Fibroblast of lung (primary cell): ENCODE data around the gene NUDT22. TPM values are rescaled to one million over a fixed set of nuclear protein-coding genes. Genes with fewer than 3 reads are reported as not detected.

ENCODE experiments used
- DNase-seq, 2 donors: peaks; one replicate each; pipeline versions ENCODE4 v3.0.0 to v3.0.0-alpha.2; 2010; ENCODE audit warnings: low read depth in 2 of 2
- H2AFZ ChIP-seq: 2 replicates; pipeline ENCODE4 v1.5.1; 2012; ENCODE audit warnings: low read length, control low read depth, inconsistent platforms
- H3K27ac ChIP-seq: 2 replicates; pipeline ENCODE4 v1.5.1; 2011; ENCODE audit warnings: low read length, control low read depth; ENCODE audit not compliant: insufficient read depth
- H3K27me3 ChIP-seq: 2 replicates; pipeline ENCODE4 v1.5.1; 2011; ENCODE audit warnings: mild to moderate bottlenecking, low read length; ENCODE audit not compliant: control insufficient read depth, insufficient read depth
- H3K36me3 ChIP-seq: 2 replicates; pipeline ENCODE4 v1.5.1; 2011; ENCODE audit warnings: low read length; ENCODE audit not compliant: control insufficient read depth, insufficient read depth
- H3K4me1 ChIP-seq: 2 replicates; pipeline ENCODE4 v1.5.1; 2011; ENCODE audit warnings: low read length; ENCODE audit not compliant: control insufficient read depth, insufficient read depth; ENCODE audit errors: extremely low read depth
- H3K4me2 ChIP-seq: 2 replicates; pipeline ENCODE4 v1.5.1; 2011; ENCODE audit warnings: low read length, control low read depth; ENCODE audit not compliant: insufficient read depth; ENCODE audit errors: extremely low read depth
- H3K4me3 ChIP-seq, 4 experiments: fragments of 200-600 bp in 1 of 4; sonication (generic) in 1 of 4; replicated peaks in 1 of 4; 2 replicates each; pipeline ENCODE4 v1.5.1; 2011 to 2016; ENCODE audit warnings: low read length in 4 of 4, low read depth in 3 of 4, mild to moderate bottlenecking in 3 of 4, control low read depth in 2 of 4, inconsistent platforms in 1 of 4, mixed read lengths in 1 of 4; ENCODE audit not compliant: insufficient read depth in 1 of 4; ENCODE audit errors: control extremely low read depth in 1 of 4
- H3K79me2 ChIP-seq: 2 replicates; pipeline ENCODE4 v1.5.1; 2012; ENCODE audit warnings: mild to moderate bottlenecking, low read length, inconsistent platforms; ENCODE audit not compliant: control insufficient read depth, insufficient read depth
- H3K9ac ChIP-seq: 2 replicates; pipeline ENCODE4 v1.5.1; 2011; ENCODE audit warnings: mild to moderate bottlenecking, low read length, control low read depth; ENCODE audit not compliant: insufficient read depth
- H3K9me3 ChIP-seq: 2 replicates; pipeline ENCODE4 v1.5.1; 2012; ENCODE audit warnings: low read depth, low read length; ENCODE audit not compliant: control insufficient read depth, insufficient read depth
- H4K20me1 ChIP-seq: 2 replicates; pipeline ENCODE4 v1.5.1; 2011; ENCODE audit warnings: low read length; ENCODE audit not compliant: control insufficient read depth, insufficient read depth; ENCODE audit errors: extremely low read depth
- CTCF ChIP-seq, 2 donors: IDR thresholded peaks in 1 of 2; conservative IDR thresholded peaks in 1 of 2; 1 replicate in 1 of 2; 2 replicates in 1 of 2; pipeline ENCODE4 v1.5.1; 2011 to 2012; ENCODE audit warnings: low read length in 2 of 2, control low read depth in 1 of 2, inconsistent platforms in 1 of 2, low read depth in 1 of 2, mild to moderate bottlenecking in 1 of 2
- EZH2 ChIP-seq: IDR thresholded peaks from 2 replicates; pipeline ENCODE4 v1.5.1; 2012; ENCODE audit warnings: low read length, control low read depth, mild to moderate bottlenecking; ENCODE audit errors: missing control alignments
- polyA plus RNA-seq, 2 donors: library from polyadenylated mRNA; depleted of rRNA in 1 of 2; stranded (reverse) in 1 of 2; unstranded in 1 of 2; fragments of >200 nt; gene quantifications; 2 replicates each; pipeline ENCODE4 v1.2.1, GENCODE V29; 2011 to 2012; ENCODE audit warnings: missing spikeins in 1 of 2
- total RNA-seq: library from RNA; depleted of rRNA; stranded (reverse); fragments of >200 nt; gene quantifications from 2 replicates; pipeline ENCODE4 v1.2.1, GENCODE V29; 2014

NUDT22 gene
- total and polyA plus RNA-seq, 2 donors (not counting 1 experiment from before 2014, with no cell fraction given), result 18.5 to 71.5 TPM

GRCh38 chr11:64259533-64260067 lies 33.5 kb downstream of the NUDT22 start:
- H2AFZ ChIP-seq, result no peak overlapping the region
- TF ChIP-seq EZH2, result no peak
- no peak for TF ChIP-seq CTCF (conservative IDR thresholded peaks at IDR 0.05 in 1 of 2, IDR thresholded peaks at IDR 0.05 in 1 of 2; ENCODE audit: low read depth in 1 of 2, low read length in 2 of 2)
- H3K4me3 ChIP-seq, result no peak overlapping the region
- H3K79me2 ChIP-seq, result no peaks in the 10 kb centered on the region
- H3K36me3 ChIP-seq, result peaks cover 49% of the 10 kb centered on the region
- H3K9me3 ChIP-seq, result no peaks in the 10 kb centered on the region
- H3K4me2 ChIP-seq, result no peak overlapping the region
- H4K20me1 ChIP-seq, result no peaks in the 10 kb centered on the region
- DNase-seq, result no peak
- H3K27ac ChIP-seq, result no peak overlapping the region
- no peaks in the 10 kb centered on the region for H3K4me1 ChIP-seq
- H3K27me3 ChIP-seq, result no peaks in the 10 kb centered on the region
- H3K9ac ChIP-seq, result no peak overlapping the region

- DNase-seq, result no peak
- H3K36me3 ChIP-seq, result peaks cover 46% of the 10 kb centered on the region
- no peaks in the 10 kb centered on the region for H4K20me1 ChIP-seq
- no peak overlapping the region for H3K9ac ChIP-seq
- no peaks in the 10 kb centered on the region for H3K9me3 ChIP-seq
- H3K4me2 ChIP-seq, result no peak overlapping the region
- H3K4me1 ChIP-seq, result no peaks in the 10 kb centered on the region
- H3K27ac ChIP-seq, result no peak overlapping the region
- no peaks in the 10 kb centered on the region for H3K27me3 ChIP-seq
- H3K79me2 ChIP-seq, result no peaks in the 10 kb centered on the region
- no peak overlapping the region for H2AFZ ChIP-seq
- no peak for TF ChIP-seq CTCF (conservative IDR thresholded peaks at IDR 0.05 in 1 of 2, IDR thresholded peaks at IDR 0.05 in 1 of 2; ENCODE audit: low read depth in 1 of 2, low read length in 2 of 2)
- no peak for TF ChIP-seq EZH2
- no peak overlapping the region for H3K4me3 ChIP-seq
These were observed 34.2 kb downstream of the NUDT22 start for GRCh38 chr11:64260147-64260708.

- H3K4me3 ChIP-seq, result no peak overlapping the region
- H4K20me1 ChIP-seq, result no peaks in the 10 kb centered on the region
- no peaks in the 10 kb centered on the region for H3K4me1 ChIP-seq
- no peak for DNase-seq
- no peaks in the 10 kb centered on the region for H3K9me3 ChIP-seq
- H3K4me2 ChIP-seq, result no peak overlapping the region
- no peak overlapping the region for H2AFZ ChIP-seq
- TF ChIP-seq EZH2 (no peak), CTCF (conservative IDR thresholded peaks at IDR 0.05 in 1 of 2, IDR thresholded peaks at IDR 0.05 in 1 of 2; ENCODE audit: low read depth in 1 of 2, low read length in 2 of 2) (no peak)
- no peaks in the 10 kb centered on the region for H3K27me3 ChIP-seq
- no peak overlapping the region for H3K9ac ChIP-seq
- H3K27ac ChIP-seq, result no peak overlapping the region
- peaks cover 49% of the 10 kb centered on the region for H3K36me3 ChIP-seq
- no peaks in the 10 kb centered on the region for H3K79me2 ChIP-seq
These were observed 35.5 kb downstream of the NUDT22 start for GRCh38 chr11:64261556-64262080.
